Neural progenitor cell (in vitro differentiated cells): ENCODE measurements around the gene SCN2B.

Source experiments
- EZH2 ChIP-seq: fragments of 200-600 bp; sonication (generic); IDR thresholded peaks from 2 replicates; pipeline ENCODE4 v1.6.1; 2017; ENCODE audit warnings: antibody characterized with exemption, mild to moderate bottlenecking, moderate library complexity
- EZH2phosphoT487 ChIP-seq: fragments of 200-600 bp; sonication (generic); IDR thresholded peaks from 2 replicates; pipeline ENCODE4 v1.6.1; 2017; ENCODE audit warnings: antibody characterized with exemption
- TF ChIP-seq, protein P1 (sequence below): fragments of 200-600 bp; sonication (generic); IDR thresholded peaks from 2 replicates; pipeline ENCODE4 v1.5.1; 2017; ENCODE audit warnings: antibody characterized with exemption, mild to moderate bottlenecking

DNA sequence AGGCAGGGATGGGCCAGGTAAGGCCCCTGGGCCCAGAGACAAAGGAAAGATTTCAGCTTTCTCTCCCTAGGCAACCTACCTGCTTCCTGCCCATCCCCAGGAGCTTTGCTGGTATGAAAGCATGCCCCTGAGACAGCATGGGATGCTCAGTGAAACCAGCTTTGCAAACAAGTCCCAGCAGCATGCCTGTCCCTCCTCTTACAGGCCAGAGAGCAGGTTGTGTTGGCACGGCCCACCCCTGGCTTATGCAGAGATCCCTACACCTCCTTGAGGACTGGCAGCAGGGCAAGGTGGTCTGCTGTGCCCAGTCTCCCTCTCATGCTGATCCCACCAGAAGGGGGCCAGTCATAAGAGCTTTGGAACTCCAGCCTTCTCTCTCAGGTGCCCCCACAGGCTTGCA is 26.9 kb downstream of the SCN2B start:
- TF ChIP-seq, protein P1, sequence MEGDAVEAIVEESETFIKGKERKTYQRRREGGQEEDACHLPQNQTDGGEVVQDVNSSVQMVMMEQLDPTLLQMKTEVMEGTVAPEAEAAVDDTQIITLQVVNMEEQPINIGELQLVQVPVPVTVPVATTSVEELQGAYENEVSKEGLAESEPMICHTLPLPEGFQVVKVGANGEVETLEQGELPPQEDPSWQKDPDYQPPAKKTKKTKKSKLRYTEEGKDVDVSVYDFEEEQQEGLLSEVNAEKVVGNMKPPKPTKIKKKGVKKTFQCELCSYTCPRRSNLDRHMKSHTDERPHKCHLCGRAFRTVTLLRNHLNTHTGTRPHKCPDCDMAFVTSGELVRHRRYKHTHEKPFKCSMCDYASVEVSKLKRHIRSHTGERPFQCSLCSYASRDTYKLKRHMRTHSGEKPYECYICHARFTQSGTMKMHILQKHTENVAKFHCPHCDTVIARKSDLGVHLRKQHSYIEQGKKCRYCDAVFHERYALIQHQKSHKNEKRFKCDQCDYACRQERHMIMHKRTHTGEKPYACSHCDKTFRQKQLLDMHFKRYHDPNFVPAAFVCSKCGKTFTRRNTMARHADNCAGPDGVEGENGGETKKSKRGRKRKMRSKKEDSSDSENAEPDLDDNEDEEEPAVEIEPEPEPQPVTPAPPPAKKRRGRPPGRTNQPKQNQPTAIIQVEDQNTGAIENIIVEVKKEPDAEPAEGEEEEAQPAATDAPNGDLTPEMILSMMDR = no peak
- no peak for TF ChIP-seq EZH2phosphoT487
- no peak for TF ChIP-seq EZH2
